Gastrocnemius medialis (tissue), 4 donors: ENCODE results near the gene STIM1. TPM values are rescaled to one million over a fixed set of nuclear protein-coding genes. Genes with fewer than 3 reads are reported as not detected.
A peak's percentile ranks its signal among the peaks of the same experiment; 100 is the strongest.

ENCODE experiments used
- ATAC-seq, 2 donors: fragments of 150-250 bp; one replicate each; pipeline ENCODE4 v1.9.1; 2016
- DNase-seq, 2 donors: peaks; one replicate each; pipeline ENCODE4 v3.0.0-alpha.2; 2019
- H3K27ac ChIP-seq, 4 donors: fragments of 200-600 bp; sonication (generic); 1 replicate in 1 of 4; 2 replicates in 3 of 4; pipeline ENCODE4 v1.5.1; 2016 to 2018; ENCODE audit warnings: mild to moderate bottlenecking in 2 of 4, moderate library complexity in 1 of 4
- H3K27me3 ChIP-seq, 3 donors: fragments of 200-600 bp; sonication (generic) in 2 of 3; 1 replicate in 1 of 3; 2 replicates in 2 of 3; pipeline versions ENCODE4 v1.5.1 to v1.6.0; 2016 to 2019; ENCODE audit warnings: mild to moderate bottlenecking in 1 of 3, moderate library complexity in 1 of 3
- H3K36me3 ChIP-seq, 2 donors: fragments of 200-600 bp; sonication (generic) in 1 of 2; one replicate each; pipeline ENCODE4 v1.5.1; 2017 to 2018
- H3K4me1 ChIP-seq, 2 donors: fragments of 200-600 bp; sonication (generic) in 1 of 2; one replicate each; pipeline ENCODE4 v1.5.1; 2016 to 2017; ENCODE audit warnings: mild to moderate bottlenecking in 2 of 2
- H3K4me3 ChIP-seq, 4 donors: fragments of 200-600 bp; sonication (generic) in 3 of 4; 1 replicate in 1 of 4; 2 replicates in 3 of 4; pipeline ENCODE4 v1.5.1; 2016 to 2019; ENCODE audit warnings: mild to moderate bottlenecking in 2 of 4
- H3K9me3 ChIP-seq, 3 donors: fragments of 200-600 bp; sonication (generic) in 2 of 3; 1 replicate in 1 of 3; 2 replicates in 2 of 3; pipeline ENCODE4 v1.5.1; 2016 to 2019
- CTCF ChIP-seq, 5 experiments: fragments of 450-650 bp in 3 of 5; fragments of 200-600 bp in 2 of 5; sonication (generic) in 2 of 5; IDR thresholded peaks in 4 of 5; conservative IDR thresholded peaks in 1 of 5; 1 replicate in 4 of 5; 2 replicates in 1 of 5; pipeline ENCODE4 v1.5.1; 2016 to 2019; ENCODE audit warnings: antibody characterized with exemption in 5 of 5, mild to moderate bottlenecking in 3 of 5, moderate library complexity in 3 of 5
- POLR2A ChIP-seq, 2 donors: fragments of 450-650 bp; IDR thresholded peaks; one replicate each; pipeline ENCODE4 v1.6.1; 2017; ENCODE audit warnings: antibody characterized with exemption in 2 of 2, mild to moderate bottlenecking in 2 of 2, moderate library complexity in 2 of 2
- in situ Hi-C, 4 donors: fragments of 200-750 bp; cut with MboI; loops; one replicate each; pipeline versions ENCODE4 v1.15.0 to v1.8.0; 2017; ENCODE audit warnings: low sequenced_read_pairs in 4 of 4
- intact Hi-C: fragments of 100-400 bp; cut with DNase I; formaldehyde crosslinking; loops from one replicate; pipeline ENCODE4 v1.15.1; 2023; ENCODE audit warnings: low total_unique reads
- total RNA-seq, 4 donors: library from RNA; depleted of rRNA; stranded (reverse); fragments of >200 nt; gene quantifications; one replicate each; pipeline versions ENCODE4 v1.1.0 to v1.2.3, GENCODE V29; 2016

Gene STIM1
- total RNA-seq, 4 donors from 2014 or later: 45.9 to 132 (median 87.3) TPM

DNA sequence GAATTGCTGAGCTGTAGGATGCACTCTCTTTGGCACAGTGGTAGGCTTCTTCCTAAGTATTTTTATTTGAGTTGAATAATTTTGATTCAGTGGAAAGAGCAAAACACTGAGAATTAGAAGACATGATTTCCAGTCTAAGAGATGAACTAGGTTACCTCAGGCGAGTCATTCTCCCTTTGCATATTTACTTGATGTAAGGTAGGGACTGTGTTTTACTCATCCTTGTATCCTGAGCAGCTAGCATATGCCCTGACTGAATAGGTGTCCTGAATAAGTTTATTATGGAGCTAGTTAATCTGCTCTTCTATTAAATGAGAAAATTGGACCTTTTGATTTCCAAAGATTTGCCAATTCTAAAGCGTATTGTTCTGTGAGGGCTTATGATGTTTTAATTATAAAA, 50.7 kb downstream of the STIM1 start:
- no peak for ATAC-seq
- no peak for TF ChIP-seq CTCF (IDR thresholded peaks at IDR 0.05 in 4 of 5, conservative IDR thresholded peaks at IDR 0.05 in 1 of 5)
- no peak for TF ChIP-seq POLR2A (IDR thresholded peaks at IDR 0.05)
- Histone ChIP-seq H3K27me3 (no peaks in the 10 kb centered on the region), H3K4me3 (no peak overlapping the region), H3K4me1 (peaks cover 64 to 82% of the 10 kb centered on the region in 2 donors), H3K9me3 (no peaks in the 10 kb centered on the region), H3K27ac (peak overlapping the region; percentile 71 to 84 (median 78)), H3K36me3 (no peaks in the 10 kb centered on the region)
- intact Hi-C loops (no loop called here), in situ Hi-C loops (no loop called here)
- DNase-seq: no peak

DNA sequence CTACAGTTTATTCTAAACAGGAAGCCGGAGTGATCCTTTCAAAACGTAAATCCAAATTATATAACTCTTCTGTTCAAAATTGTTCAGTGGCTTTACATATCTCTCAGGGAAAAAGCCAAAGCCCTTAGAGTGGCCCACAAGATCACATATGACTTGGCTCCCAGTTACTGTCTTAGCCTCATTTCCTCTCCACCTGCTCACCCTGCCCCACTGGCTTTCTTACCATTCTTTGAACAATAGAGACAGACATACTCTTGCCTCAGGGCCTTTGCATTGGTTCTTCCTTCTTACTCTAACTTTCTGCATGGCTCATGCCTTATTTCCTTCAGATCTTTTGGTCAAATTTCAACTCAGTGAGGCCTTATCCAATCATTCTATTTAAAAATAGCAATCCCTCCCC, 52.1 kb downstream of the STIM1 start:
- H3K27ac ChIP-seq: peak overlapping the region; percentile 23 to 71 (median 38)
- no peaks in the 10 kb centered on the region for H3K27me3 ChIP-seq
- DNase-seq: no peak
- in situ Hi-C loops (no loop called here), intact Hi-C loops (no loop called here)
- TF ChIP-seq POLR2A (IDR thresholded peaks at IDR 0.05) (no peak), CTCF (IDR thresholded peaks at IDR 0.05 in 4 of 5, conservative IDR thresholded peaks at IDR 0.05 in 1 of 5) (no peak)
- no peaks in the 10 kb centered on the region for H3K36me3 ChIP-seq
- no peak for ATAC-seq
- no peak overlapping the region for H3K4me3 ChIP-seq
- H3K9me3 ChIP-seq: no peaks in the 10 kb centered on the region
- peaks cover 50 to 72% of the 10 kb centered on the region in 2 donors for H3K4me1 ChIP-seq

DNA sequence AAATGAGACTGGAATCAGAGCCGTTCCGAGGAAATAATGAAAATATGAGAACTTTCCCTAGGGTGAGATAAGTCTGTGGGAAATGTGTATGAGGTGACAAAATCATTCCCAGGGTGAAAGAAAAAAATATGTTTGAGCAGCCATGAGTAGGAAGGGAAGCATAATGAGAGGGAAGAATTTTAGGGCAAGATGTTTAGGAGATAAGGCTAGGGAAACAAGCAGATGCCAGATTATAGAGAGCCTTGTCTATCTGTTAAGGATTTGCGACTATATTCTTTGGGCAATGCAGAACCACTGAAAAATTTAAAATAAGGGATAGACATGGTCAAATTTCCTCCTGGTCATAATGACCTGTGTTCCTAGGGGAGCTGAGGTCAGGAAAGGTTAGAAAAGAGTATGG, 54.4 kb downstream of the STIM1 start:
- no peak for ATAC-seq

GRCh38 chr11:3911908-3912505, 56.5 kb downstream of the STIM1 start:
- no peak for DNase-seq
- Histone ChIP-seq H3K27me3 (no peaks in the 10 kb centered on the region), H3K27ac (peak overlapping the region in 2 of 4 donors; percentile 10 to 39), H3K9me3 (no peaks in the 10 kb centered on the region), H3K36me3 (no peaks in the 10 kb centered on the region), H3K4me1 (peaks cover 11 to 39% of the 10 kb centered on the region in 2 donors), H3K4me3 (no peak overlapping the region)
- intact Hi-C loops: no loop called here
- ATAC-seq: no peak
- TF ChIP-seq POLR2A (IDR thresholded peaks at IDR 0.05): no peak
- TF ChIP-seq CTCF (IDR thresholded peaks at IDR 0.05 in 4 of 5, conservative IDR thresholded peaks at IDR 0.05 in 1 of 5): no peak
- in situ Hi-C loops: no loop called here

More for the DNA sequence above, 54.4 kb downstream of the STIM1 start:
- Histone ChIP-seq H3K4me1 (peaks cover 27 to 49% of the 10 kb centered on the region in 2 donors), H3K4me3 (no peak overlapping the region), H3K9me3 (no peaks in the 10 kb centered on the region), H3K36me3 (no peaks in the 10 kb centered on the region), H3K27me3 (no peaks in the 10 kb centered on the region), H3K27ac (peak overlapping the region; percentile 5 to 71 (median 52))
- intact Hi-C loops: no loop called here
- in situ Hi-C loops: no loop called here
- no peak for DNase-seq
- TF ChIP-seq CTCF (IDR thresholded peaks at IDR 0.05 in 4 of 5, conservative IDR thresholded peaks at IDR 0.05 in 1 of 5): no peak
- no peak for TF ChIP-seq POLR2A (IDR thresholded peaks at IDR 0.05)

DNA sequence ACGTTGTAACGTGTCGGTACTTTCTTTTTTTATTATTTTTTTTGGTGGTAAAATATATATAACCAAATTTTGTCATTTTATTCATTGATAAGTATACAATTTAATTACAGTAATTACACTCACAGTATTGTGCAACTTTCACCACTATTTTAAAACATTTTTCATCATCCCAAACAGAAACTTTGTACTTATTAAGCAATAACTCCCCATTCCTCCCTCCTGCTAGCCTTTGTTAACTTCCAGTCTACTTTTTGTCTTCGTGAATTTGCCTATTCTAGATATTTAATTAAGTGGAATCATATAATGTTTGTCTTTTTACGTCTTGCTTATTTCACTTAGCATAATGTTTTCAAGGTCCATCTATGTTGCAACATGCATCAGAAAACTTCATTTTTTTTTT, 58.5 kb downstream of the STIM1 start:
- Histone ChIP-seq H3K27ac (no peak overlapping the region), H3K4me1 (peaks cover 17 to 37% of the 10 kb centered on the region in 2 donors), H3K9me3 (no peaks in the 10 kb centered on the region), H3K27me3 (no peaks in the 10 kb centered on the region), H3K36me3 (no peaks in the 10 kb centered on the region), H3K4me3 (no peak overlapping the region)
- TF ChIP-seq CTCF (IDR thresholded peaks at IDR 0.05 in 4 of 5, conservative IDR thresholded peaks at IDR 0.05 in 1 of 5): no peak
- TF ChIP-seq POLR2A (IDR thresholded peaks at IDR 0.05): no peak
- ATAC-seq: no peak
- no peak for DNase-seq
- in situ Hi-C loops: no loop called here
- intact Hi-C loops: no loop called here
